DOHH2 (cell line): Measurements from ENCODE around the gene APBA2.

Source experiments
- H3F3A ChIP-seq: fragments of 200-600 bp; sonication (generic), shearing (Covaris generic); 2 replicates; pipeline ENCODE4 v1.6.0; 2016; ENCODE audit warnings: antibody characterized with exemption, mild to moderate bottlenecking; ENCODE audit not compliant: control insufficient read depth, insufficient read depth
- H3K27ac ChIP-seq: fragments of 200-600 bp; sonication (generic); 2 replicates; pipeline ENCODE4 v1.5.1; 2014; ENCODE audit warnings: low read depth, mild to moderate bottlenecking, low read length, moderate library complexity
- H3K27me3 ChIP-seq: fragments of 200-600 bp; sonication (generic); 2 replicates; pipeline ENCODE4 v1.6.1; 2014; ENCODE audit warnings: mild to moderate bottlenecking, low read length, mixed read lengths; ENCODE audit not compliant: control insufficient read depth
- H3K36me3 ChIP-seq: fragments of 200-600 bp; sonication (generic); 2 replicates; pipeline ENCODE4 v1.6.1; 2014; ENCODE audit warnings: mild to moderate bottlenecking, low read length, moderate library complexity, mixed read lengths; ENCODE audit not compliant: control insufficient read depth
- H3K4me1 ChIP-seq: fragments of 200-600 bp; sonication (generic); 2 replicates; pipeline ENCODE4 v1.6.1; 2014; ENCODE audit warnings: mild to moderate bottlenecking, low read length, mixed read lengths; ENCODE audit not compliant: control insufficient read depth
- H3K4me2 ChIP-seq: fragments of 200-600 bp; sonication (generic); 2 replicates; pipeline ENCODE4 v1.6.0; 2014; ENCODE audit warnings: mild to moderate bottlenecking, low read length, moderate library complexity
- H3K4me3 ChIP-seq: fragments of 200-600 bp; sonication (generic); 2 replicates; pipeline ENCODE4 v1.5.1; 2014; ENCODE audit warnings: mild to moderate bottlenecking, low read length, mixed read lengths
- H3K79me2 ChIP-seq: fragments of 200-600 bp; sonication (generic); 2 replicates; pipeline ENCODE4 v1.6.1; 2014; ENCODE audit warnings: mild to moderate bottlenecking, low read length, mixed read lengths; ENCODE audit not compliant: control insufficient read depth
- H3K9me2 ChIP-seq: fragments of 200-600 bp; sonication (generic); replicated peaks from 2 replicates; pipeline ENCODE4 v1.6.1; 2014; ENCODE audit warnings: mild to moderate bottlenecking, low read length, mixed read lengths; ENCODE audit not compliant: control insufficient read depth
- H3K9me3 ChIP-seq: fragments of 200-600 bp; sonication (generic); 2 replicates; pipeline ENCODE4 v1.6.1; 2014; ENCODE audit warnings: antibody characterized with exemption, low read length, mixed read lengths; ENCODE audit not compliant: control insufficient read depth, insufficient read depth
- H4K20me1 ChIP-seq: fragments of 200-600 bp; sonication (generic); 2 replicates; pipeline ENCODE4 v1.6.0; 2014; ENCODE audit warnings: low read depth, mild to moderate bottlenecking, antibody characterized with exemption, low read length, moderate library complexity; ENCODE audit not compliant: control insufficient read depth, insufficient read depth
- CTCF ChIP-seq: fragments of 200-600 bp; sonication (generic); IDR thresholded peaks from one replicate; pipeline ENCODE4 v1.5.1; 2014; ENCODE audit warnings: antibody characterized with exemption, mild to moderate bottlenecking, low read depth, low read length; ENCODE audit not compliant: poor library complexity, severe bottlenecking
- EZH2phosphoT487 ChIP-seq: fragments of 200-600 bp; sonication (generic); IDR thresholded peaks from 2 replicates; pipeline ENCODE4 v1.6.1; 2017; ENCODE audit warnings: borderline replicate concordance, mild to moderate bottlenecking, antibody characterized with exemption, low read length, moderate library complexity, mixed read lengths

The APBA2 gene

GRCh38 chr15:28868744-28869345 is 16.9 kb upstream of the APBA2 start:
- Histone ChIP-seq H3K4me2 (no peak overlapping the region), H3K36me3 (no peaks in the 10 kb centered on the region), H3K9me3 (no peaks in the 10 kb centered on the region), H3K4me3 (no peak overlapping the region), H3K79me2 (no peaks in the 10 kb centered on the region), H3K4me1 (no peaks in the 10 kb centered on the region), H3K27ac (no peak overlapping the region), H4K20me1 (no peaks in the 10 kb centered on the region), H3K27me3 (no peaks in the 10 kb centered on the region), H3K9me2 (no peaks in the 10 kb centered on the region), H3F3A (no peaks in the 10 kb centered on the region)
- TF ChIP-seq EZH2phosphoT487 (no peak), CTCF (no peak)

GRCh38 chr15:28871168-28871567 is 14.6 kb upstream of the APBA2 start:
- no peaks in the 10 kb centered on the region for H3F3A ChIP-seq

GRCh38 chr15:28873006-28873405 is 12.8 kb upstream of the APBA2 start:
- Histone ChIP-seq H3K4me1 (no peaks in the 10 kb centered on the region), H3F3A (no peaks in the 10 kb centered on the region), H3K36me3 (no peaks in the 10 kb centered on the region), H3K27ac (no peak overlapping the region), H3K9me3 (no peaks in the 10 kb centered on the region), H3K79me2 (no peaks in the 10 kb centered on the region), H3K9me2 (no peaks in the 10 kb centered on the region), H3K4me3 (no peak overlapping the region), H4K20me1 (no peaks in the 10 kb centered on the region), H3K27me3 (no peaks in the 10 kb centered on the region), H3K4me2 (no peak overlapping the region)
- TF ChIP-seq EZH2phosphoT487 (no peak), CTCF (no peak)

More at GRCh38 chr15:28871168-28871567, 14.6 kb upstream of the APBA2 start:
- TF ChIP-seq CTCF (no peak), EZH2phosphoT487 (no peak)
- H3K36me3 ChIP-seq: no peaks in the 10 kb centered on the region
- H3K79me2 ChIP-seq: no peaks in the 10 kb centered on the region
- H3K9me3 ChIP-seq: no peaks in the 10 kb centered on the region
- H3K4me3 ChIP-seq: no peak overlapping the region
- no peaks in the 10 kb centered on the region for H4K20me1 ChIP-seq
- H3K9me2 ChIP-seq: no peaks in the 10 kb centered on the region
- no peak overlapping the region for H3K4me2 ChIP-seq
- H3K27ac ChIP-seq: no peak overlapping the region
- no peaks in the 10 kb centered on the region for H3K4me1 ChIP-seq
- no peaks in the 10 kb centered on the region for H3K27me3 ChIP-seq
